Trophoblast cell (in vitro differentiated cells and primary cell): ENCODE data around the gene FAM174B.
A peak's percentile ranks its signal among the peaks of the same experiment; 100 is the strongest.

Source experiments
- DNase-seq, 2 donors: peaks; one replicate each; pipeline ENCODE4 v3.0.0-alpha.2; 2016
- H2AFZ ChIP-seq: 2 replicates; pipeline ENCODE4 v1.6.1; 2013; ENCODE audit warnings: low read length, moderate library complexity, mild to moderate bottlenecking; ENCODE audit not compliant: insufficient read depth, poor library complexity
- H2AK5ac ChIP-seq: 2 replicates; pipeline ENCODE4 v1.6.1; 2013; ENCODE audit warnings: mild to moderate bottlenecking, low read length
- H2BK120ac ChIP-seq: 2 replicates; pipeline ENCODE4 v1.6.1; 2013; ENCODE audit warnings: low read length, mild to moderate bottlenecking, moderate library complexity; ENCODE audit not compliant: insufficient read depth, poor library complexity
- H2BK12ac ChIP-seq: 2 replicates; pipeline ENCODE4 v1.6.1; 2013; ENCODE audit warnings: mild to moderate bottlenecking, low read length, moderate library complexity
- H2BK5ac ChIP-seq: 2 replicates; pipeline ENCODE4 v1.6.1; 2013; ENCODE audit warnings: low read length, low read depth, moderate library complexity, mild to moderate bottlenecking; ENCODE audit not compliant: poor library complexity
- H3K14ac ChIP-seq: 2 replicates; pipeline ENCODE4 v1.6.1; 2013; ENCODE audit warnings: mild to moderate bottlenecking, low read length
- H3K18ac ChIP-seq: 2 replicates; pipeline ENCODE4 v1.6.1; 2013; ENCODE audit warnings: mild to moderate bottlenecking, low read length
- H3K23ac ChIP-seq: 2 replicates; pipeline ENCODE4 v1.6.1; 2013; ENCODE audit warnings: low read length
- H3K27ac ChIP-seq: 2 replicates; pipeline ENCODE4 v1.5.1; 2013; ENCODE audit warnings: low read depth, mild to moderate bottlenecking, inconsistent platforms, low read length, moderate library complexity
- H3K27me3 ChIP-seq: 2 replicates; pipeline ENCODE4 v1.6.1; 2013; ENCODE audit warnings: inconsistent platforms, mild to moderate bottlenecking, low read length, moderate library complexity; ENCODE audit not compliant: insufficient read depth
- H3K36me3 ChIP-seq, 2 experiments: 1 replicate in 1 of 2; 2 replicates in 1 of 2; pipeline ENCODE4 v1.6.1; 2013; ENCODE audit warnings: low read length in 2 of 2, mild to moderate bottlenecking in 2 of 2, moderate library complexity in 1 of 2; ENCODE audit not compliant: insufficient read depth in 2 of 2, control insufficient read depth in 1 of 2
- H3K4ac ChIP-seq: 2 replicates; pipeline ENCODE4 v1.6.1; 2013; ENCODE audit warnings: low read depth, mild to moderate bottlenecking, low read length, moderate library complexity
- H3K4me1 ChIP-seq, 2 experiments: 1 replicate in 1 of 2; 2 replicates in 1 of 2; pipeline ENCODE4 v1.6.1; 2013; ENCODE audit warnings: low read length in 2 of 2, mild to moderate bottlenecking in 2 of 2, moderate library complexity in 1 of 2; ENCODE audit not compliant: insufficient read depth in 2 of 2, control insufficient read depth in 1 of 2
- H3K4me2 ChIP-seq: 2 replicates; pipeline ENCODE4 v1.6.1; 2013; ENCODE audit warnings: inconsistent platforms, mild to moderate bottlenecking, low read length, moderate library complexity
- H3K4me3 ChIP-seq: 2 replicates; pipeline ENCODE4 v1.5.1; 2013; ENCODE audit warnings: mild to moderate bottlenecking, low read depth, low read length, inconsistent platforms
- H3K79me1 ChIP-seq: one replicate; pipeline ENCODE4 v1.6.1; 2013; ENCODE audit warnings: low read length
- H3K79me2 ChIP-seq: 2 replicates; pipeline ENCODE4 v1.6.1; 2013; ENCODE audit warnings: low read length, mild to moderate bottlenecking; ENCODE audit not compliant: control insufficient read depth, insufficient read depth, poor library complexity
- H3K9ac ChIP-seq: 2 replicates; pipeline ENCODE4 v1.6.1; 2013; ENCODE audit warnings: mild to moderate bottlenecking, low read length
- H3K9me3 ChIP-seq: 2 replicates; pipeline ENCODE4 v1.6.1; 2013; ENCODE audit warnings: low read depth, mild to moderate bottlenecking, control low read depth, inconsistent platforms, low read length; ENCODE audit not compliant: insufficient read depth
- H4K12ac ChIP-seq: 2 replicates; pipeline ENCODE4 v1.6.1; 2013; ENCODE audit warnings: low read depth, mild to moderate bottlenecking, low read length, moderate library complexity
- H4K8ac ChIP-seq: 2 replicates; pipeline ENCODE4 v1.6.1; 2013; ENCODE audit warnings: low read depth, mild to moderate bottlenecking, low read length, moderate library complexity
- H4K91ac ChIP-seq: one replicate; pipeline ENCODE4 v1.6.1; 2013; ENCODE audit warnings: low read depth, mild to moderate bottlenecking, low read length, moderate library complexity
- WGBS: extraction: QIAGEN DNeasy Blood & Tissue Kit; methylation state at CpG from one replicate; pipeline ENCODE4 v1.1.7; 2013; ENCODE audit warnings: missing lambda C conversion rate; ENCODE audit not compliant: insufficient read length, insufficient coverage; ENCODE audit errors: extremely low coverage; 5-methylcytosine and 5-hydroxymethylcytosine counted together

FAM174B gene

GRCh38 chr15:92669432-92669831 lies 13.9 kb upstream of the FAM174B start:
- Histone ChIP-seq H4K91ac (no peak overlapping the region), H4K12ac (no peak overlapping the region), H3K4me1 (peaks cover 0 to 1% of the 10 kb centered on the region in 2 experiments), H3K23ac (no peak overlapping the region), H2BK5ac (no peak overlapping the region), H3K27me3 (no peaks in the 10 kb centered on the region), H3K14ac (no peak overlapping the region), H4K8ac (no peak overlapping the region), H3K9ac (no peak overlapping the region), H3K18ac (no peak overlapping the region), H2AK5ac (no peak overlapping the region), H2BK120ac (no peak overlapping the region), H3K9me3 (no peaks in the 10 kb centered on the region), H3K4me2 (no peak overlapping the region), H3K27ac (no peak overlapping the region), H2AFZ (no peak overlapping the region), H3K4ac (no peak overlapping the region), H3K79me1 (no peaks in the 10 kb centered on the region), H3K36me3 (no peaks in the 10 kb centered on the region), H3K79me2 (no peaks in the 10 kb centered on the region), H2BK12ac (no peak overlapping the region), H3K4me3 (no peak overlapping the region)
- DNase-seq = peak; percentile 27 to 61
- 100% methylated on average over 1 of the region's 2 CpGs for WGBS

DNA sequence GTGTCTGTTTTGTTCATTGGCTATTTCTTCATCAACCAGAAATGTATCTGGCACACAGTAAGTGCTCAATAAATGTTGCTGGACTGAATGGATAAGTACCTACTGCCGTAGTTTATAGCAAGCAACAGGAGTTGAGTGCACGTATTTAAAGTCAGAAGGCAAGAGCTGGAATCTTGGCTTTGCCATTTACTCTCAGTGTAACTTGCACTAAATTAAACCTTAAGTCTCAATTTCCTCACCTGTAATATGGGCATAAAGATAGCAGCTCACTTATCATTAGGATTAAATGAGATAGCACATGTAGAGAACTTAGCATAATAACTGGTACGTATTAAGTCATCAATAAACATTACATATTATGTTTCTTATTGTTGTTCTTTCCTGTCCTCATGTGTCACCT lies 13.0 kb upstream of the FAM174B start:
- peaks cover 0 to 5% of the 10 kb centered on the region in 2 experiments for H3K4me1 ChIP-seq
- no peak overlapping the region for H3K18ac ChIP-seq
- H2BK12ac ChIP-seq = no peak overlapping the region
- H3K4me2 ChIP-seq = no peak overlapping the region
- no peak overlapping the region for H3K4ac ChIP-seq
- H2AK5ac ChIP-seq = no peak overlapping the region
- H2AFZ ChIP-seq = no peak overlapping the region
- no peaks in the 10 kb centered on the region for H3K9me3 ChIP-seq
- H3K23ac ChIP-seq = no peak overlapping the region
- WGBS = no CpG with 5 or more reads among the region's 3 CpGs
- no peak overlapping the region for H3K9ac ChIP-seq
- H3K27ac ChIP-seq = no peak overlapping the region
- no peak for DNase-seq
- H3K79me1 ChIP-seq = no peaks in the 10 kb centered on the region
- no peak overlapping the region for H4K12ac ChIP-seq
- H2BK120ac ChIP-seq = no peak overlapping the region
- H2BK5ac ChIP-seq = no peak overlapping the region
- H4K91ac ChIP-seq = no peak overlapping the region
- no peaks in the 10 kb centered on the region for H3K79me2 ChIP-seq
- no peak overlapping the region for H3K14ac ChIP-seq
- no peaks in the 10 kb centered on the region for H3K36me3 ChIP-seq
- no peaks in the 10 kb centered on the region for H3K27me3 ChIP-seq
- H4K8ac ChIP-seq = no peak overlapping the region
- H3K4me3 ChIP-seq = no peak overlapping the region

DNA sequence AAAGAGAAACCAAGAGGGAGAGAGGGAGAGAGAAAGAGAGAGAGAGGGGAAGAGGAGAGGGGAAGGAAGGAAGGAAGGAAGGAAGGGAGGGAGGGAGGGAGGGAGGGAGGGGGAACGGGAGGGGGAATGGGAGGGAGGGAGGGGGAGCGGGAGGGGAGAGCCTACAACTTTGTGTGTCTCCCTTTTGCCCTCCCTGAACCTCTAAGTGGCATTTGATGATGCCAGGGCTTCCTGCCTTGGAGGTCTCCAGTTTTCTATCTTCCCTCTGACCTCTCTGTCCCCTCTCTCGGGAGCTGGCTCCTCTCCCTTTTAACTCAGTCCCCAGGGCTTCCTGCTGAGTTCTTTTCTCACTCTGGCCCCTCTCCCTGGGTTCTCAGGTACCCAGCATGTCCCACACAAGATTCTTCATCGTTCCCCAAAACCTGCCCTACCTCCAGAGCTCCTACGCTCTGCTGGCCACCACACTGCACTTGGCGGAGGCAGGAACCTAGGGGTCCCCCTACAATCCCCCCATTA lies 12.5 kb upstream of the FAM174B start:
- Histone ChIP-seq H2AFZ (no peak overlapping the region), H2BK5ac (no peak overlapping the region), H4K8ac (no peak overlapping the region), H3K4me2 (no peak overlapping the region), H4K91ac (no peak overlapping the region), H3K14ac (no peak overlapping the region), H3K79me2 (no peaks in the 10 kb centered on the region), H3K9ac (no peak overlapping the region), H2BK12ac (no peak overlapping the region), H3K79me1 (no peaks in the 10 kb centered on the region), H3K4ac (no peak overlapping the region), H3K9me3 (no peaks in the 10 kb centered on the region), H2AK5ac (no peak overlapping the region), H3K4me1 (peaks cover 0 to 5% of the 10 kb centered on the region in 2 experiments), H3K27ac (no peak overlapping the region), H3K27me3 (no peaks in the 10 kb centered on the region), H3K36me3 (no peaks in the 10 kb centered on the region), H2BK120ac (no peak overlapping the region), H3K23ac (no peak overlapping the region), H3K18ac (no peak overlapping the region), H4K12ac (no peak overlapping the region), H3K4me3 (no peak overlapping the region)
- DNase-seq = no peak
- whole genome bisulfite sequencing = no CpG with 5 or more reads among the region's 6 CpGs

DNA sequence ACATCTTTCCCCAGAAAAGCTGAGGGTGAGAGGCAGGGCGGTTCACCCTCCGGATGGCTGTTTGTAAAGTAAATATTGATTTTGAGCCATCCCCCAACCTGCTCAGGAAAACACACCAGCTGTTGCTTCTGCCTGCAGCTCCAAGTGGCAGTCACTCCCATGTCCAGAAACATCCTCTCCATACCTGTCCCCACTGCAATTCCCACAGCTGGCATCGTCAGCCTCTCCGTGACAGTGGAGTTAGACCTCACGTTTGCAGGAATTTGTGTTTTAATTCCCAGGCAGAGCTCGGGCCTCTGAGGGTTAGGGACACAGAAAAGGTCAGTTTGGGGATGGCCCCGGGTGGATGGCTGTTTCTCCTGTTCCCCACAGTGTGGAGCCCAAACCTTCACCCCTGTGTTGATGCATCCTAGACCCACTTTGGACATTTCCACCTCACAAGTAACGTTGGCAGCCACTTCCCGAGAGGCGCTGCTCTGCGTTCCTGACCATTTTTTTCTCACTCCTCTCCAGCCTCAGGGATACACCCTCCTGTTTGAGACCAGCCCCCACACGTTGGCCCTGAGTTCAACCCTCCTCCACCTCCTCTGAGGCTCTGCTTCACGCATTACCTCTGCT lies 11.8 kb upstream of the FAM174B start:
- no peak overlapping the region for H3K23ac ChIP-seq
- no peaks in the 10 kb centered on the region for H3K79me2 ChIP-seq
- no peaks in the 10 kb centered on the region for H3K9me3 ChIP-seq
- H2BK120ac ChIP-seq = no peak overlapping the region
- no peak overlapping the region for H3K18ac ChIP-seq
- H3K27ac ChIP-seq = no peak overlapping the region
- H3K36me3 ChIP-seq = no peaks in the 10 kb centered on the region
- WGBS = no CpG with 5 or more reads among the region's 13 CpGs
- no peak overlapping the region for H3K14ac ChIP-seq
- peaks cover 2 to 5% of the 10 kb centered on the region in 2 experiments for H3K4me1 ChIP-seq
- H4K8ac ChIP-seq = no peak overlapping the region
- peak in 1 of 2 donors; percentile 30 for DNase-seq
- H2AFZ ChIP-seq = no peak overlapping the region
- no peak overlapping the region for H4K12ac ChIP-seq
- H3K27me3 ChIP-seq = no peaks in the 10 kb centered on the region
- H2BK12ac ChIP-seq = no peak overlapping the region
- no peak overlapping the region for H3K4me3 ChIP-seq
- no peak overlapping the region for H2AK5ac ChIP-seq
- no peak overlapping the region for H4K91ac ChIP-seq
- H3K79me1 ChIP-seq = peaks cover under 1% of the 10 kb centered on the region
- H3K4ac ChIP-seq = no peak overlapping the region
- no peak overlapping the region for H3K4me2 ChIP-seq
- no peak overlapping the region for H2BK5ac ChIP-seq
- H3K9ac ChIP-seq = no peak overlapping the region
